HCT116 (cell line): Measurements from ENCODE around the gene DRC7. TPM values are rescaled to one million over a fixed set of nuclear protein-coding genes. Genes with fewer than 3 reads are reported as not detected.
"Not testable (repeated sequence)": the region's sequence is repeated elsewhere in the genome, so short reads cannot be mapped to it uniquely, and the experiment has no call there.

ENCODE experiments used
- ATAC-seq: fragments of 200-7000 bp; cut with Tn5 transposase; 2 replicates; pipeline ENCODE4 v1.9.1; 2020; ENCODE audit warnings: mild to moderate bottlenecking, moderate library complexity
- BruUV-seq: library from RNA; stranded (reverse); fragments of 400-500 nt; replicated peaks from 2 replicates; lab custom pipeline; 2021; lab: Mats Ljungman, UMichigan
- CTCF ChIA-PET: fragments of 300-600 bp; sonication (Branson Sonifier 250); formaldehyde crosslinking; loops from one replicate; lab custom pipeline; 2021; ENCODE audit warnings: antibody characterized with exemption; lab: Charles Lee
- POLR2A ChIA-PET: fragments of 300-600, 350-600 bp; sonication (Branson Sonifier 250); formaldehyde crosslinking; loops from one replicate; lab custom pipeline; 2021; ENCODE audit warnings: antibody characterized with exemption; lab: Charles Lee
- RAD21 ChIA-PET, 2 experiments: fragments of 300-600 bp; sonication (Branson Sonifier 250); formaldehyde crosslinking; loops; one replicate each; lab custom pipeline; 2023; ENCODE audit warnings: low total read pairs in 2 of 2; ENCODE audit not compliant: uncharacterized antibody in 2 of 2, unreplicated experiment in 2 of 2, low non-redundant PET in 1 of 2; lab: Charles Lee
- DNase-seq: peaks from one replicate; pipeline ENCODE4 v3.0.0-alpha.2; 2010; ENCODE audit warnings: low read depth, low spot score
- H2AFZ ChIP-seq: fragments of 200-600 bp; shearing (Covaris generic), sonication (generic); 2 replicates; pipeline ENCODE4 v1.6.1; 2017; ENCODE audit warnings: low read depth, mixed run types, mixed read lengths, antibody characterized with exemption, low read length; ENCODE audit not compliant: poor library complexity, severe bottlenecking
- H3K27ac ChIP-seq: 2 replicates; pipeline ENCODE4 v1.5.1; 2012; ENCODE audit warnings: low read depth, low read length
- H3K27me3 ChIP-seq: fragments of 200-600 bp; sonication (generic); 2 replicates; pipeline ENCODE4 v1.6.1; 2016; ENCODE audit warnings: mixed run types, low read length, mixed read lengths; ENCODE audit not compliant: insufficient read depth
- H3K36me3 ChIP-seq, 2 experiments: fragments of 200-500 bp in 1 of 2; fragments of 200-600 bp in 1 of 2; sonication (Bioruptor generic) in 1 of 2; sonication (generic) in 1 of 2; 2 replicates each; pipeline versions ENCODE4 v1.5.1 to v1.6.1; 2014 to 2016; ENCODE audit warnings: low read length in 2 of 2, inconsistent platforms in 1 of 2, mixed read lengths in 1 of 2, mixed run types in 1 of 2; ENCODE audit not compliant: insufficient read depth in 2 of 2, control insufficient read depth in 1 of 2
- H3K4me1 ChIP-seq, 2 experiments: fragments of 200-600 bp in 1 of 2; sonication (generic) in 1 of 2; 2 replicates each; pipeline versions ENCODE4 v1.5.1 to v1.6.1; 2012 to 2017; ENCODE audit warnings: low read length in 2 of 2, inconsistent platforms in 1 of 2, mild to moderate bottlenecking in 1 of 2, mixed read lengths in 1 of 2, mixed run types in 1 of 2, moderate library complexity in 1 of 2; ENCODE audit not compliant: insufficient read depth in 2 of 2, control insufficient read depth in 1 of 2
- H3K4me2 ChIP-seq: fragments of 200-600 bp; sonication (generic); 2 replicates; pipeline ENCODE4 v1.6.1; 2017; ENCODE audit warnings: mixed run types, low read length, mixed read lengths
- H3K4me3 ChIP-seq, 2 experiments: fragments of 200-600 bp in 1 of 2; sonication (generic) in 1 of 2; replicated peaks in 1 of 2; 2 replicates each; pipeline ENCODE4 v1.5.1; 2011 to 2016; ENCODE audit warnings: low read length in 2 of 2, control low read depth in 1 of 2, low read depth in 1 of 2, mild to moderate bottlenecking in 1 of 2, mixed read lengths in 1 of 2, mixed run types in 1 of 2
- H3K79me2 ChIP-seq: fragments of 200-600 bp; sonication (generic); 2 replicates; pipeline ENCODE4 v1.6.1; 2017; ENCODE audit warnings: mild to moderate bottlenecking, mixed run types, low read length, moderate library complexity, mixed read lengths; ENCODE audit not compliant: insufficient read depth
- H3K9ac ChIP-seq: fragments of 200-600 bp; sonication (generic); 2 replicates; pipeline ENCODE4 v1.6.1; 2016; ENCODE audit warnings: low read length, mixed read lengths
- H3K9me2 ChIP-seq: fragments of 200-600 bp; sonication (generic), shearing (Covaris generic); 2 replicates; pipeline ENCODE4 v1.6.1; 2017; ENCODE audit warnings: mixed run types, mild to moderate bottlenecking, moderate library complexity; ENCODE audit not compliant: insufficient read depth
- H3K9me3 ChIP-seq, 2 experiments: fragments of 200-500 bp in 1 of 2; fragments of 200-600 bp in 1 of 2; sonication (Bioruptor generic) in 1 of 2; sonication (generic) in 1 of 2; 2 replicates each; pipeline ENCODE4 v1.6.1; 2014 to 2017; ENCODE audit warnings: low read length in 2 of 2, mixed read lengths in 2 of 2, inconsistent platforms in 1 of 2, low read depth in 1 of 2, mild to moderate bottlenecking in 1 of 2, mixed run types in 1 of 2, moderate library complexity in 1 of 2; ENCODE audit not compliant: control insufficient read depth in 1 of 2, insufficient read depth in 1 of 2
- H4K20me1 ChIP-seq: fragments of 200-600 bp; sonication (generic), shearing (Covaris generic); 2 replicates; pipeline ENCODE4 v1.6.1; 2017; ENCODE audit warnings: mixed run types, mild to moderate bottlenecking, moderate library complexity; ENCODE audit not compliant: insufficient read depth
- ATF3 ChIP-seq: IDR thresholded peaks from 2 replicates; pipeline ENCODE4 v1.6.1; 2012
- CBX3 ChIP-seq: IDR thresholded peaks from 2 replicates; pipeline ENCODE4 v1.6.1; 2012; ENCODE audit warnings: low read depth
- EGR1 ChIP-seq: IDR thresholded peaks from 2 replicates; pipeline ENCODE4 v1.6.1; 2012; ENCODE audit warnings: low read depth
- EZH2 ChIP-seq: fragments of 200-600 bp; sonication (generic); IDR thresholded peaks from 2 replicates; pipeline ENCODE4 v1.6.1; 2017; ENCODE audit warnings: antibody characterized with exemption, mixed run types
- FOSL1 ChIP-seq: IDR thresholded peaks from 2 replicates; pipeline ENCODE4 v1.6.1; 2012; ENCODE audit warnings: low read depth
- POLR2A ChIP-seq: IDR thresholded peaks from 2 replicates; pipeline ENCODE4 v1.7.0; 2011; ENCODE audit warnings: borderline replicate concordance; ENCODE audit not compliant: insufficient read depth, insufficient read length; ENCODE audit errors: extremely low read depth
- POLR2AphosphoS5 ChIP-seq: IDR thresholded peaks from 2 replicates; pipeline ENCODE4 v1.6.1; 2011; ENCODE audit warnings: mild to moderate bottlenecking, low read depth, low read length, moderate library complexity
- RAD21 ChIP-seq: IDR thresholded peaks from 2 replicates; pipeline ENCODE4 v1.6.1; 2012; ENCODE audit warnings: low read depth, mild to moderate bottlenecking
- SIN3A ChIP-seq: IDR thresholded peaks from 2 replicates; pipeline ENCODE4 v1.6.1; 2012; ENCODE audit warnings: low read depth
- SP1 ChIP-seq: IDR thresholded peaks from 2 replicates; pipeline ENCODE4 v1.6.1; 2012; ENCODE audit warnings: low read depth
- TCF7L2 ChIP-seq: IDR thresholded peaks from 2 replicates; pipeline ENCODE4 v1.7.0; 2011; ENCODE audit warnings: borderline replicate concordance, inconsistent platforms; ENCODE audit not compliant: insufficient read depth, insufficient read length; ENCODE audit errors: extremely low read depth
- YY1 ChIP-seq: IDR thresholded peaks from 2 replicates; pipeline ENCODE4 v1.6.1; 2011; ENCODE audit warnings: low read length, low read depth, moderate library complexity, mild to moderate bottlenecking; ENCODE audit not compliant: insufficient replicate concordance; ENCODE audit errors: extremely low read depth
- intact Hi-C: fragments of 100-400 bp; cut with micrococcal nuclease; formaldehyde crosslinking; loops from 2 replicates; pipeline ENCODE4 v1.10.0; 2022
- total RNA-seq: library from RNA; stranded (reverse); gene quantifications from one replicate; pipeline ENCODE4 v1.2.1, GENCODE V29; 2021; ENCODE audit not compliant: unreplicated experiment
- TF ChIP-seq, protein P1 (sequence below): IDR thresholded peaks from 2 replicates; pipeline ENCODE4 v1.6.1; 2011; ENCODE audit warnings: mild to moderate bottlenecking, low read length, moderate library complexity; ENCODE audit not compliant: insufficient replicate concordance; ENCODE audit errors: extremely low read depth

DRC7 gene
- total RNA-seq, 1 experiment from 2014 or later, result 0.91 TPM

- no peaks in the 10 kb centered on the region for H4K20me1 ChIP-seq
- ATAC-seq, result no peak
- ChIA-PET POLR2A (no interaction called here), RAD21 (no interaction called here), CTCF (no interaction called here)
- no TSS peak for BruUV-seq
- TF ChIP-seq POLR2AphosphoS5 (no peak), YY1 (no peak), CBX3 (no peak), SIN3A (no peak), EGR1 (no peak), FOSL1 (no peak), ATF3 (no peak), POLR2A (no peak), TCF7L2 (no peak), EZH2 (no peak), RAD21 (no peak), SP1 (no peak)
- TF ChIP-seq, protein P1, sequence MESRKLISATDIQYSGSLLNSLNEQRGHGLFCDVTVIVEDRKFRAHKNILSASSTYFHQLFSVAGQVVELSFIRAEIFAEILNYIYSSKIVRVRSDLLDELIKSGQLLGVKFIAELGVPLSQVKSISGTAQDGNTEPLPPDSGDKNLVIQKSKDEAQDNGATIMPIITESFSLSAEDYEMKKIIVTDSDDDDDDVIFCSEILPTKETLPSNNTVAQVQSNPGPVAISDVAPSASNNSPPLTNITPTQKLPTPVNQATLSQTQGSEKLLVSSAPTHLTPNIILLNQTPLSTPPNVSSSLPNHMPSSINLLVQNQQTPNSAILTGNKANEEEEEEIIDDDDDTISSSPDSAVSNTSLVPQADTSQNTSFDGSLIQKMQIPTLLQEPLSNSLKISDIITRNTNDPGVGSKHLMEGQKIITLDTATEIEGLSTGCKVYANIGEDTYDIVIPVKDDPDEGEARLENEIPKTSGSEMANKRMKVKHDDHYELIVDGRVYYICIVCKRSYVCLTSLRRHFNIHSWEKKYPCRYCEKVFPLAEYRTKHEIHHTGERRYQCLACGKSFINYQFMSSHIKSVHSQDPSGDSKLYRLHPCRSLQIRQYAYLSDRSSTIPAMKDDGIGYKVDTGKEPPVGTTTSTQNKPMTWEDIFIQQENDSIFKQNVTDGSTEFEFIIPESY, result no peak
- H3K36me3 ChIP-seq, result no peaks in the 10 kb centered on the region
- H3K27ac ChIP-seq, result no peak overlapping the region
- DNase-seq, result no peak
- H3K9me3 ChIP-seq, result no peaks in the 10 kb centered on the region
- H3K4me1 ChIP-seq, result no peaks in the 10 kb centered on the region
- intact Hi-C loops, result no loop called here
- H3K9ac ChIP-seq, result no peak overlapping the region
- H3K27me3 ChIP-seq, result no peaks in the 10 kb centered on the region
- no peaks in the 10 kb centered on the region for H3K79me2 ChIP-seq
- H3K4me3 ChIP-seq, result no peak overlapping the region
- no peaks in the 10 kb centered on the region for H3K9me2 ChIP-seq
- no peak overlapping the region for H3K4me2 ChIP-seq
- H2AFZ ChIP-seq, result no peak overlapping the region
Measured at GRCh38 chr16:57745768-57746167, 51.2 kb downstream of the DRC7 start.

DNA sequence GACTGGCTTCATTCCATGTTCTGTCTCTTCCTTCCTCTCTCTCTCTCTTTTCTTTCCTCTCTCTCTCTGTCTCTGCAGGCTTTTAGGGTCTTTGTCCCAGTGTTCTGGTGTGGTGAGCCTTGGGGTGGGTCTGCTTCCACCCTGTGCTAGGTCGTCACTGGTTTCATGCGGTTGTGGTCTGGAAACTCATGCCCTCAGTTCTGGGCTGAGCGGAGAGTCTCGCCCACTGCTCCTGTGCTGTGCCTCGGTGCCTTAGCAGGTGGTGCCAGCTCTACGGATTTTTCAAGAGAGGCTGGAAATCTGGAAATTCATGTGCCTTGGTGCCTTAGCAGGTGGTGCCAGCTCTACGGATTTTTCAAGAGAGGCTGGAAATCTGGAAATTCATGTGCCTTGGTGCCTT lies 51.7 kb downstream of the DRC7 start:
- intact Hi-C loops, result not testable (repeated sequence)

More for the DNA sequence above, 51.7 kb downstream of the DRC7 start:
- H3K27ac ChIP-seq, H3K4me3 ChIP-seq, H3K79me2 ChIP-seq, H2AFZ ChIP-seq, H3K9me3 ChIP-seq, CTCF ChIA-PET, BruUV-seq, H3K9me2 ChIP-seq, H3K9ac ChIP-seq, H3K36me3 ChIP-seq, H4K20me1 ChIP-seq, ATAC-seq, H3K27me3 ChIP-seq, H3K4me1 ChIP-seq, DNase-seq, RAD21 ChIA-PET, H3K4me2 ChIP-seq, POLR2A ChIA-PET: not testable (repeated sequence)
